ENCODE results near the gene RWDD3.

Gene RWDD3

GRCh38 chr1:95278173-95279006 is 44.4 kb downstream of the RWDD3 start:
- H3K9me3 ChIP-seq, result no peaks in the 10 kb centered on the region
- TF ChIP-seq, protein P1, sequence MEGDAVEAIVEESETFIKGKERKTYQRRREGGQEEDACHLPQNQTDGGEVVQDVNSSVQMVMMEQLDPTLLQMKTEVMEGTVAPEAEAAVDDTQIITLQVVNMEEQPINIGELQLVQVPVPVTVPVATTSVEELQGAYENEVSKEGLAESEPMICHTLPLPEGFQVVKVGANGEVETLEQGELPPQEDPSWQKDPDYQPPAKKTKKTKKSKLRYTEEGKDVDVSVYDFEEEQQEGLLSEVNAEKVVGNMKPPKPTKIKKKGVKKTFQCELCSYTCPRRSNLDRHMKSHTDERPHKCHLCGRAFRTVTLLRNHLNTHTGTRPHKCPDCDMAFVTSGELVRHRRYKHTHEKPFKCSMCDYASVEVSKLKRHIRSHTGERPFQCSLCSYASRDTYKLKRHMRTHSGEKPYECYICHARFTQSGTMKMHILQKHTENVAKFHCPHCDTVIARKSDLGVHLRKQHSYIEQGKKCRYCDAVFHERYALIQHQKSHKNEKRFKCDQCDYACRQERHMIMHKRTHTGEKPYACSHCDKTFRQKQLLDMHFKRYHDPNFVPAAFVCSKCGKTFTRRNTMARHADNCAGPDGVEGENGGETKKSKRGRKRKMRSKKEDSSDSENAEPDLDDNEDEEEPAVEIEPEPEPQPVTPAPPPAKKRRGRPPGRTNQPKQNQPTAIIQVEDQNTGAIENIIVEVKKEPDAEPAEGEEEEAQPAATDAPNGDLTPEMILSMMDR (IDR thresholded peaks at IDR 0.05; ENCODE audit: low read depth, low read length), result no peak
- H3K4me1 ChIP-seq, result no peaks in the 10 kb centered on the region
- no peaks in the 10 kb centered on the region for H3K36me3 ChIP-seq
- DNase-seq, result no peak
- H3K27me3 ChIP-seq, result no peaks in the 10 kb centered on the region
- H3K4me3 ChIP-seq (ENCODE audit: low read depth, low read length), result no peak overlapping the region

- H3K27me3 ChIP-seq, result no peaks in the 10 kb centered on the region
- TF ChIP-seq, protein P1 (IDR thresholded peaks at IDR 0.05; ENCODE audit: low read depth, low read length), result no peak
- no peak for DNase-seq
Observed at GRCh38 chr1:95281781-95282517, 47.9 kb downstream of the RWDD3 start.

GRCh38 chr1:95282518-95282895 is 48.5 kb downstream of the RWDD3 start:
- no peak overlapping the region for H3K4me3 ChIP-seq (ENCODE audit: low read depth, low read length)

More at GRCh38 chr1:95281781-95282517, 47.9 kb downstream of the RWDD3 start:
- Histone ChIP-seq H3K9me3 (no peaks in the 10 kb centered on the region), H3K4me3 (ENCODE audit: low read depth, low read length) (no peak overlapping the region), H3K4me1 (no peaks in the 10 kb centered on the region), H3K36me3 (no peaks in the 10 kb centered on the region)

GRCh38 chr1:95284420-95284819 is 50.4 kb downstream of the RWDD3 start:
- Histone ChIP-seq H3K36me3 (no peaks in the 10 kb centered on the region), H3K4me1 (no peaks in the 10 kb centered on the region), H3K27me3 (no peaks in the 10 kb centered on the region), H3K9me3 (no peaks in the 10 kb centered on the region), H3K4me3 (ENCODE audit: low read depth, low read length) (no peak overlapping the region)
- TF ChIP-seq, protein P1 (IDR thresholded peaks at IDR 0.05; ENCODE audit: low read depth, low read length), result no peak
- no peak for DNase-seq

More at GRCh38 chr1:95282518-95282895, 48.5 kb downstream of the RWDD3 start:
- H3K4me1 ChIP-seq, result no peaks in the 10 kb centered on the region
- no peaks in the 10 kb centered on the region for H3K9me3 ChIP-seq
- H3K27me3 ChIP-seq, result no peaks in the 10 kb centered on the region
- TF ChIP-seq, protein P1 (IDR thresholded peaks at IDR 0.05; ENCODE audit: low read depth, low read length), result no peak
- H3K36me3 ChIP-seq, result no peaks in the 10 kb centered on the region
- DNase-seq, result no peak

GRCh38 chr1:95286479-95286878 is 52.5 kb downstream of the RWDD3 start:
- no peaks in the 10 kb centered on the region for H3K27me3 ChIP-seq
- no peak for DNase-seq
- no peaks in the 10 kb centered on the region for H3K36me3 ChIP-seq
- no peak overlapping the region for H3K4me3 ChIP-seq (ENCODE audit: low read depth, low read length)
- TF ChIP-seq, protein P1 (IDR thresholded peaks at IDR 0.05; ENCODE audit: low read depth, low read length), result no peak
- H3K4me1 ChIP-seq, result no peaks in the 10 kb centered on the region
- H3K9me3 ChIP-seq, result no peaks in the 10 kb centered on the region

- H3K4me3 ChIP-seq (ENCODE audit: low read depth, low read length), result no peak overlapping the region
- peak; percentile 22 for DNase-seq
- no peaks in the 10 kb centered on the region for H3K9me3 ChIP-seq
- no peaks in the 10 kb centered on the region for H3K36me3 ChIP-seq
- H3K4me1 ChIP-seq, result no peaks in the 10 kb centered on the region
- H3K27me3 ChIP-seq, result no peaks in the 10 kb centered on the region
- TF ChIP-seq, protein P1 (IDR thresholded peaks at IDR 0.05; ENCODE audit: low read depth, low read length), result peak; percentile 29; the same call in 1 of the 2 replicates
Observed at GRCh38 chr1:95287081-95287480, 53.1 kb downstream of the RWDD3 start.
